Activated CD8-positive, alpha-beta memory T cell treated with anti-CD3 and anti-CD28 coated beads for 48 hours (primary cell): ENCODE measurements around the gene SPAAR.

ENCODE experiments used
- DNase-seq, 3 experiments: peaks; one replicate each; pipeline ENCODE4 v3.0.0-alpha.2; 2020; ENCODE audit warnings: low read depth in 2 of 3, low spot score in 2 of 3

SPAAR gene

GRCh38 chr9:35945341-35946018, 36.2 kb downstream of the SPAAR start:
- peak in 2 of 3 experiments; percentile 14 to 29 for DNase-seq

GRCh38 chr9:35948451-35948850, 39.2 kb downstream of the SPAAR start:
- DNase-seq, result no peak

- DNase-seq, result no peak
Observed at GRCh38 chr9:35948901-35949318, 39.6 kb downstream of the SPAAR start.

GRCh38 chr9:35951736-35952135, 42.4 kb downstream of the SPAAR start:
- no peak for DNase-seq

GRCh38 chr9:35952526-35953191, 43.4 kb downstream of the SPAAR start:
- DNase-seq, result no peak

- DNase-seq, result no peak
Observed at GRCh38 chr9:35954942-35955546, 45.8 kb downstream of the SPAAR start.

GRCh38 chr9:35956651-35957050, 47.4 kb downstream of the SPAAR start:
- no peak for DNase-seq

- DNase-seq, result no peak
Observed at GRCh38 chr9:35958104-35958837, 49.0 kb downstream of the SPAAR start, which contains the start of gene OR2S2. Gene OR2S2, minus strand, starts transcription at chr9:35958154. Its CDS starts 56 bp downstream, at chr9:35958098.

- no peak for DNase-seq
Observed at GRCh38 chr9:35960039-35960655, 50.9 kb downstream of the SPAAR start.
